ENCODE results near the gene SLCO4A1. TPM values are rescaled to one million over a fixed set of nuclear protein-coding genes. Genes with fewer than 3 reads are reported as not detected.

The SLCO4A1 gene
- total and polyA plus RNA-seq, 7 donors = 3.6 to 26.3 (median 5.7) TPM

DNA sequence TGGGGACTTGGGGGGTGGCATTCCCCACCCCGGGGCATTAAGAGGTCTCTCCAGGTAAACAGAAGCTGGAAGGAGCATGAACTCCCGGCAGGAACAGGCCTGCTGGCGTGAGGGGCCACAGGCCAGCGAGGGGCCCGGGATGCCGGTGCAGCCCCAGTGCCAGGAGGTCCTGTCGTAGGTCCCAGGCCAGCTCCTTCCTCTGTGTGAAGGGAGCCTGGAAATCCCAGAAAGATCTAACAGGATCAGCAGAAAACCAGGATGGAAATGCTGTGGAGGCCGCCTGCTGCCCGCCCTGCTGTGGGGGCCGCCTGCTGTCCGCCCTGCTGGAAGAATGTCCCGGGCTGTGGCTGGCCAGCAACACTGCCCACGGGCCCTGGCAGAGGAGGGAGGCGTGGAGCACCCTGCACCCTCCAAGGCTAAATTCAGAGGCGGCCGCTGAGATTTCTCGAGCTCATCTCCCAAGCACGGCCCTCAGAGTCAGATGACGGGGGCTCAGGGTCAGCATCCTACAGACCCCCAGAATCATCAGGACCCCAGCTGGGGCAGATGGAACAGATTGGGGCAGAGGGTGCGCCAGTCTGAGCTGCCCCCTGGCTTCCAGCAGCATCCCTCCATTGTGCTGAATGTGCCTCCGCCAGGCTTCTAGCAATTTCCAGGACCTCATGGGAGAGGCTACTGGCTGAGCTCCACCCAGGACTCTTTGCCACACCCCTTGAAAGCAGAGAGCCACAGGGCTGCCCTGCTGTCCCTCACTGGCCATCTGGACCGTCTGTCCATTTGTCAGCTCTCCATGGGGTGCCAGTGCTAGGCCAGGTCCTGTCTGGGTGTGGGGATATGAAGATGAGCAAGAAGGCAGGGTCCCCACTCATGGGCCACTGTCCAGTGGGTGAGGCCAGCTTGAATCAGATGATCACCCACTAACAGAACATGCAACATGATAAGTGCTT is 32.2 kb upstream of the SLCO4A1 start:
- intact Hi-C loops (cut with DNase I) = no loop called here
- peaks cover 0 to 24% (median 3%) of the 10 kb centered on the region in 3 donors for H3K27me3 ChIP-seq
- 80 to 86% methylated on average over 22 of the region's 22 CpGs for WGBS, 2 donors

GRCh38 chr20:62611012-62611411 is 31.3 kb upstream of the SLCO4A1 start:
- Histone ChIP-seq H3K9me3 (peaks cover 0 to 4% (median 0%) of the 10 kb centered on the region in 4 donors), H3K4me3 (no peak overlapping the region), H3K27me3 (peaks cover 0 to 16% (median 0%) of the 10 kb centered on the region in 3 donors), H3K27ac (no peak overlapping the region), H3K4me1 (peaks cover 0 to 9% (median 4%) of the 10 kb centered on the region in 4 donors), H3K36me3 (no peaks in the 10 kb centered on the region)
- WGBS, 2 donors = 80 to 93% methylated on average over 2 of the region's 2 CpGs
- TF ChIP-seq POLR2A (IDR thresholded peaks at IDR 0.05) (no peak), CTCF (IDR thresholded peaks at IDR 0.05) (no peak), POLR2AphosphoS5 (IDR thresholded peaks at IDR 0.05) (no peak), EP300 (IDR thresholded peaks at IDR 0.05) (no peak)
- intact Hi-C loops (cut with DNase I) = no loop called here
- DNase-seq = no peak

More for the DNA sequence above, 32.2 kb upstream of the SLCO4A1 start:
- H3K27ac ChIP-seq = no peak overlapping the region
- peaks cover 0 to 10% (median 5%) of the 10 kb centered on the region in 4 donors for H3K4me1 ChIP-seq
- no peak for DNase-seq
- peaks cover 0 to 4% (median 0%) of the 10 kb centered on the region in 4 donors for H3K9me3 ChIP-seq
- H3K4me3 ChIP-seq = no peak overlapping the region
- TF ChIP-seq POLR2AphosphoS5 (IDR thresholded peaks at IDR 0.05) (no peak), CTCF (IDR thresholded peaks at IDR 0.05) (no peak), EP300 (IDR thresholded peaks at IDR 0.05) (no peak), POLR2A (IDR thresholded peaks at IDR 0.05) (no peak)
- H3K36me3 ChIP-seq = no peaks in the 10 kb centered on the region

DNA sequence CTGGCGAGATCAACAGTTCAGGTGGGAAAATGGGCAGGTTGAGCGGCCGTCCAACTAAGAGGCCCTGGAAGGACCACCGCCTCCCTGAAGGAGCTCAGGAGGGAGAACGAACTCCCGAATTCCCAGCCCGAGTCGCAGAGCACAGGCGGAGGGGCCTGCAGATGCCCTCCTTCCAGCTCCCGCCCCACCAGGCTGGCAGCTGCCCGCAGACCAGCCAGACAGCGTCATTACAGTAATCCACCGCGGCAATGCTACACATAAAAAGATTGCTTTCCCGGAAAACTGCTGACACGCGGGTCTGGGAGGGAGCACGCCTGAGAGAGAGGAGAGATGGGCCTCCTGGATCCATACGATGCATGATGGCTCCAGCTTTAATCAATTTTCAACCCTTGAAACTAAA is 30.5 kb upstream of the SLCO4A1 start:
- Histone ChIP-seq H3K27me3 (peaks cover 0 to 11% (median 0%) of the 10 kb centered on the region in 3 donors), H3K27ac (no peak overlapping the region), H3K9me3 (peaks cover 0 to 4% (median 0%) of the 10 kb centered on the region in 4 donors), H3K36me3 (no peaks in the 10 kb centered on the region), H3K4me1 (peaks cover 0 to 4% (median under 1%) of the 10 kb centered on the region in 4 donors), H3K4me3 (no peak overlapping the region)
- DNase-seq = no peak
- intact Hi-C loops (cut with DNase I) = no loop called here
- 80 to 89% methylated on average over 19 of the region's 19 CpGs for WGBS, 2 donors
- TF ChIP-seq EP300 (IDR thresholded peaks at IDR 0.05) (no peak), CTCF (IDR thresholded peaks at IDR 0.05) (no peak), POLR2AphosphoS5 (IDR thresholded peaks at IDR 0.05) (no peak), POLR2A (IDR thresholded peaks at IDR 0.05) (no peak)

GRCh38 chr20:62614085-62614960 is 28.0 kb upstream of the SLCO4A1 start:
- 77 to 85% methylated on average over 36 of the region's 36 CpGs for WGBS, 2 donors
- Histone ChIP-seq H3K9me3 (peaks cover 0 to 4% (median 0%) of the 10 kb centered on the region in 4 donors), H3K27ac (no peak overlapping the region), H3K27me3 (peaks cover 0 to 6% (median 0%) of the 10 kb centered on the region in 3 donors), H3K4me3 (no peak overlapping the region), H3K36me3 (no peaks in the 10 kb centered on the region), H3K4me1 (peaks cover 0 to 8% (median 2%) of the 10 kb centered on the region in 4 donors)
- no peak for DNase-seq
- intact Hi-C loops (cut with DNase I) = no loop called here
- no peak for TF ChIP-seq POLR2A (IDR thresholded peaks at IDR 0.05)
- TF ChIP-seq EP300 (IDR thresholded peaks at IDR 0.05) = no peak
- no peak for TF ChIP-seq POLR2AphosphoS5 (IDR thresholded peaks at IDR 0.05)
- no peak for TF ChIP-seq CTCF (IDR thresholded peaks at IDR 0.05)

All from sigmoid colon (tissue), 7 donors.